KMS-11 (cell line): ENCODE results near the gene MRPL57.
"Not testable (repeated sequence)": the region's sequence is repeated elsewhere in the genome, so short reads cannot be mapped to it uniquely, and the experiment has no call there.

Experiments used
- H2AFZ ChIP-seq: fragments of 200-600 bp; sonication (generic); 2 replicates; pipeline ENCODE4 v1.6.1; 2016; ENCODE audit warnings: antibody characterized with exemption, mixed run types, low read depth
- H3K27ac ChIP-seq: fragments of 200-600 bp; sonication (generic); 2 replicates; pipeline ENCODE4 v1.6.1; 2016; ENCODE audit warnings: mild to moderate bottlenecking, mixed run types
- H3K27me3 ChIP-seq: fragments of 200-600 bp; sonication (generic); 2 replicates; pipeline ENCODE4 v1.6.1; 2017; ENCODE audit warnings: mild to moderate bottlenecking, low read depth, mixed run types, moderate library complexity; ENCODE audit not compliant: insufficient read depth
- H3K36me3 ChIP-seq: fragments of 200-600 bp; sonication (generic); 2 replicates; pipeline ENCODE4 v1.6.1; 2017; ENCODE audit warnings: mild to moderate bottlenecking, mixed run types; ENCODE audit not compliant: insufficient read depth
- H3K4me1 ChIP-seq: fragments of 200-600 bp; sonication (generic); 2 replicates; pipeline ENCODE4 v1.6.1; 2016; ENCODE audit warnings: mild to moderate bottlenecking, low read depth, mixed run types; ENCODE audit not compliant: poor library complexity, severe bottlenecking
- H3K4me2 ChIP-seq: fragments of 200-600 bp; sonication (generic); 2 replicates; pipeline ENCODE4 v1.7.0; 2016; ENCODE audit warnings: mild to moderate bottlenecking, mixed run types
- H3K4me3 ChIP-seq: fragments of 200-600 bp; sonication (generic); IDR thresholded peaks from 2 replicates; pipeline ENCODE4 v1.6.1; 2017; ENCODE audit warnings: low read depth, low read length, mixed read lengths; ENCODE audit not compliant: insufficient read depth
- H3K79me2 ChIP-seq: fragments of 200-600 bp; sonication (generic); 2 replicates; pipeline ENCODE4 v1.6.1; 2016; ENCODE audit warnings: low read depth, mixed run types; ENCODE audit not compliant: insufficient read depth
- H3K9ac ChIP-seq: fragments of 200-600 bp; sonication (generic); 2 replicates; pipeline ENCODE4 v1.6.1; 2016; ENCODE audit warnings: mild to moderate bottlenecking, mixed run types
- H4K20me1 ChIP-seq: fragments of 200-600 bp; sonication (generic); 2 replicates; pipeline ENCODE4 v1.6.1; 2016; ENCODE audit warnings: mild to moderate bottlenecking, mixed run types; ENCODE audit not compliant: insufficient read depth
- CTCF ChIP-seq: fragments of 200-600 bp; sonication (generic); conservative IDR thresholded peaks from 2 replicates; pipeline ENCODE4 v1.6.1; 2017; ENCODE audit warnings: low read depth, mild to moderate bottlenecking, antibody characterized with exemption, low read length, moderate library complexity, mixed read lengths

Gene MRPL57

GRCh38 chr13:21176215-21176981 lies at the start of gene MRPL57, which contains the start of gene SKA3:
Gene MRPL57, plus strand, starts transcription at chr13:21176658. Its CDS starts 259 bp downstream, at chr13:21176917.
Gene SKA3, minus strand, starts transcription at chr13:21176552. Its CDS starts 75 bp downstream, at chr13:21176477.
- Histone ChIP-seq H4K20me1 (no peaks in the 10 kb centered on the region), H3K27me3 (no peaks in the 10 kb centered on the region), H3K36me3 (no peaks in the 10 kb centered on the region), H3K4me3 (no peak within 1 kb of the TSS), H3K27ac (peak within 1 kb of the TSS; percentile 75), H3K79me2 (peaks cover 46% of the 10 kb centered on the region), H3K4me1 (no peaks in the 10 kb centered on the region), H3K9ac (peak within 1 kb of the TSS; percentile 80), H3K4me2 (peak within 1 kb of the TSS; percentile 96), H2AFZ (peak within 1 kb of the TSS; percentile 61)
- no peak for TF ChIP-seq CTCF

DNA sequence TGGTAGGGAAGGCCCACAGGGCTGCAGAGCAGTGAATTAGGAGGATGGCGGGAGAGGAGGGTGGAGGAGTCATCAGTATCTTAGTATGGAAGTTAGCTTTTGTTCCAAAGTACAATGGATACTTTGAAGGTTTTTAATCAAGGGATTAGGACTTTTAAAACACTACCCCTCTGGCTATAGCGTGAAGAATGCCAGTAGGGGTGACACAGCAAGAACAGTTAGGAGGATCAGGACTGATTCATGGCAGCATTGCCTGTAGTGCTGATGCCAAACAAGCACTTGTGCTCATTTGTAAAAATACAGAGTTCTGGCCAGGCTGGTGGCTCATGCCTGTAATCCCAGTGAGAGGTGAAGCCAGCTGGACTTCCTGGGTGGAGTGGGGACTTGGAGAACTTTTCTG lies 46.3 kb upstream of the MRPL57 start:
- no peak overlapping the region for H3K9ac ChIP-seq
- no peak overlapping the region for H3K27ac ChIP-seq
- TF ChIP-seq CTCF = no peak
- no peak overlapping the region for H2AFZ ChIP-seq
- H3K4me3 ChIP-seq = no peak overlapping the region
- no peaks in the 10 kb centered on the region for H4K20me1 ChIP-seq
- no peaks in the 10 kb centered on the region for H3K36me3 ChIP-seq
- no peaks in the 10 kb centered on the region for H3K4me1 ChIP-seq
- H3K79me2 ChIP-seq = no peaks in the 10 kb centered on the region
- H3K27me3 ChIP-seq = no peaks in the 10 kb centered on the region
- H3K4me2 ChIP-seq = no peak overlapping the region

GRCh38 chr13:21133077-21133476 lies 43.4 kb upstream of the MRPL57 start:
- Histone ChIP-seq H4K20me1 (no peaks in the 10 kb centered on the region), H3K9ac (no peak overlapping the region), H3K4me3 (no peak overlapping the region), H3K27me3 (no peaks in the 10 kb centered on the region), H3K4me2 (no peak overlapping the region), H3K79me2 (no peaks in the 10 kb centered on the region), H3K36me3 (no peaks in the 10 kb centered on the region), H2AFZ (no peak overlapping the region), H3K4me1 (no peaks in the 10 kb centered on the region), H3K27ac (no peak overlapping the region)
- no peak for TF ChIP-seq CTCF

DNA sequence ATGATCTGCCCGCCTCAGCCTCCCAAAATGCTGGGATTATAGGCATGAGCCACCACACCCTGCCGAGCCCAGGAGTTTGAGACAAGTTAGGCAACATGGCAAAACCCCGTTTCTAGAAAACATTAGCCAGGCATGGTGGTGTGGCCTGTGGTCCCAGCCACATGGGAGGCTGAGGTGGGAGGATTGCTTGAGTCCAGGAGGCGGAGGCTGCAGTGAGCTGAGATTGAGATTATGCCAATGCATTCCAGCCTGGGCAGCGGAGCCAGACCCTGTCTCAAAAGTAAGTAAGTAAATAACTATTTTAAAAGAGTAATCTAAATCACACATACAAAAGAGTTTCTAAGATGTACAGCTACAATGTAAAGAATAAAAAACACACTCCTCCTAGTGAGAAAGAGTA lies 42.0 kb upstream of the MRPL57 start:
- Histone ChIP-seq H2AFZ (no peak overlapping the region), H3K36me3 (no peaks in the 10 kb centered on the region), H3K4me2 (no peak overlapping the region), H3K4me1 (peaks cover 2% of the 10 kb centered on the region), H3K27ac (no peak overlapping the region), H3K27me3 (no peaks in the 10 kb centered on the region), H4K20me1 (no peaks in the 10 kb centered on the region), H3K79me2 (no peaks in the 10 kb centered on the region), H3K9ac (no peak overlapping the region), H3K4me3 (no peak overlapping the region)
- no peak for TF ChIP-seq CTCF

- H3K9ac ChIP-seq, H3K4me3 ChIP-seq, H3K36me3 ChIP-seq, H3K27ac ChIP-seq, H4K20me1 ChIP-seq, H3K4me2 ChIP-seq, H3K4me1 ChIP-seq, H2AFZ ChIP-seq, H3K27me3 ChIP-seq, H3K79me2 ChIP-seq: not testable (repeated sequence)
These were observed 40.6 kb upstream of the MRPL57 start for GRCh38 chr13:21135833-21136232.
